Esophagus squamous epithelium (tissue), 5 donors: ENCODE data around the gene SERPINA4. TPM values are rescaled to one million over a fixed set of nuclear protein-coding genes. Genes with fewer than 3 reads are reported as not detected.

Source experiments
- DNase-seq: peaks from one replicate; lab custom pipeline; 2025; lab: John Stamatoyannopoulos, UW
- H3K27ac ChIP-seq, 4 donors: fragments of 200-600 bp; sonication (generic); one replicate each; pipeline ENCODE4 v1.5.1; 2016 to 2019; ENCODE audit warnings: mild to moderate bottlenecking in 1 of 4
- H3K27me3 ChIP-seq, 4 donors: fragments of 200-600 bp; sonication (generic); 1 replicate in 3 of 4; 2 replicates in 1 of 4; pipeline versions ENCODE4 v1.5.1 to v1.6.0; 2017 to 2021; ENCODE audit warnings: antibody characterized with exemption in 1 of 4
- H3K36me3 ChIP-seq, 3 donors: fragments of 200-600 bp; sonication (generic); one replicate each; pipeline ENCODE4 v1.5.1; 2016 to 2019
- H3K4me1 ChIP-seq, 3 donors: fragments of 200-600 bp; sonication (generic); one replicate each; pipeline ENCODE4 v1.5.1; 2017 to 2019
- H3K4me3 ChIP-seq, 4 donors: fragments of 200-600 bp; sonication (generic); 1 replicate in 3 of 4; 2 replicates in 1 of 4; pipeline ENCODE4 v1.5.1; 2016 to 2019; ENCODE audit warnings: mild to moderate bottlenecking in 2 of 4, moderate library complexity in 1 of 4
- H3K9me3 ChIP-seq, 3 donors: fragments of 200-600 bp; sonication (generic); one replicate each; pipeline ENCODE4 v1.5.1; 2016 to 2019
- POLR2A ChIP-seq, 4 donors: fragments of 450-650 bp; IDR thresholded peaks; one replicate each; pipeline ENCODE4 v1.6.1; 2017; ENCODE audit warnings: antibody characterized with exemption in 4 of 4, mild to moderate bottlenecking in 4 of 4, moderate library complexity in 3 of 4
- WGBS, 2 donors: methylation state at CpG; one replicate each; pipeline ENCODE4 v1.1.5; 2018; 5-methylcytosine and 5-hydroxymethylcytosine counted together
- intact Hi-C: fragments of 100-400 bp; cut with DNase I; formaldehyde crosslinking; loops from one replicate; pipeline ENCODE4 v1.15.0; 2022
- total RNA-seq, 4 donors: library from RNA; depleted of rRNA; stranded (reverse); fragments of >200 nt; gene quantifications; one replicate each; pipeline ENCODE4 v1.1.0, GENCODE V29; 2016
- TF ChIP-seq, protein P1 (sequence below), 6 experiments: fragments of 450-650 bp in 4 of 6; fragments of 200-600 bp in 2 of 6; sonication (generic) in 2 of 6; IDR thresholded peaks; one replicate each; pipeline ENCODE4 v1.5.1; 2016 to 2019; ENCODE audit warnings: antibody characterized with exemption in 6 of 6, mild to moderate bottlenecking in 4 of 6, moderate library complexity in 4 of 6
- donor health status: DM: yes; HTN: yes; CAD: no.

Gene SERPINA4
- total RNA-seq, 4 donors from 2014 or later, result not detected

GRCh38 chr14:94547151-94547680 lies 14.0 kb upstream of the SERPINA4 start:
- intact Hi-C loops, result loop anchor here (10.0 kb wide), 1 partner anchor 122 kb away; no protein-coding TSS in a partner anchor
- no peak for DNase-seq
- Histone ChIP-seq H3K27me3 (peaks cover 0 to 38% (median 0%) of the 10 kb centered on the region in 4 donors), H3K36me3 (no peaks in the 10 kb centered on the region), H3K4me1 (peaks cover 0 to 22% (median 14%) of the 10 kb centered on the region in 3 donors), H3K4me3 (no peak overlapping the region), H3K9me3 (peaks cover 0 to 9% (median 0%) of the 10 kb centered on the region in 3 donors), H3K27ac (no peak overlapping the region)
- TF ChIP-seq POLR2A (IDR thresholded peaks at IDR 0.05), result no peak
- TF ChIP-seq, protein P1, sequence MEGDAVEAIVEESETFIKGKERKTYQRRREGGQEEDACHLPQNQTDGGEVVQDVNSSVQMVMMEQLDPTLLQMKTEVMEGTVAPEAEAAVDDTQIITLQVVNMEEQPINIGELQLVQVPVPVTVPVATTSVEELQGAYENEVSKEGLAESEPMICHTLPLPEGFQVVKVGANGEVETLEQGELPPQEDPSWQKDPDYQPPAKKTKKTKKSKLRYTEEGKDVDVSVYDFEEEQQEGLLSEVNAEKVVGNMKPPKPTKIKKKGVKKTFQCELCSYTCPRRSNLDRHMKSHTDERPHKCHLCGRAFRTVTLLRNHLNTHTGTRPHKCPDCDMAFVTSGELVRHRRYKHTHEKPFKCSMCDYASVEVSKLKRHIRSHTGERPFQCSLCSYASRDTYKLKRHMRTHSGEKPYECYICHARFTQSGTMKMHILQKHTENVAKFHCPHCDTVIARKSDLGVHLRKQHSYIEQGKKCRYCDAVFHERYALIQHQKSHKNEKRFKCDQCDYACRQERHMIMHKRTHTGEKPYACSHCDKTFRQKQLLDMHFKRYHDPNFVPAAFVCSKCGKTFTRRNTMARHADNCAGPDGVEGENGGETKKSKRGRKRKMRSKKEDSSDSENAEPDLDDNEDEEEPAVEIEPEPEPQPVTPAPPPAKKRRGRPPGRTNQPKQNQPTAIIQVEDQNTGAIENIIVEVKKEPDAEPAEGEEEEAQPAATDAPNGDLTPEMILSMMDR (IDR thresholded peaks at IDR 0.05), result no peak
- WGBS, 2 donors, result 86 to 94% methylated on average over 6 of the region's 8 CpGs

GRCh38 chr14:94547726-94548125 lies 13.5 kb upstream of the SERPINA4 start:
- H3K36me3 ChIP-seq, result no peaks in the 10 kb centered on the region
- peaks cover 0 to 9% (median 0%) of the 10 kb centered on the region in 3 donors for H3K9me3 ChIP-seq
- peaks cover 0 to 17% (median 11%) of the 10 kb centered on the region in 3 donors for H3K4me1 ChIP-seq
- DNase-seq, result no peak
- no peak overlapping the region for H3K27ac ChIP-seq
- 50 to 66% methylated on average over 2 to 4 of the region's 4 CpGs for WGBS, 2 donors
- no peak overlapping the region for H3K4me3 ChIP-seq
- TF ChIP-seq POLR2A (IDR thresholded peaks at IDR 0.05), result no peak
- TF ChIP-seq, protein P1 (IDR thresholded peaks at IDR 0.05), result no peak
- intact Hi-C loops, result loop anchor here (10.0 kb wide), 1 partner anchor 123 kb away; no protein-coding TSS in a partner anchor
- H3K27me3 ChIP-seq, result peaks cover 0 to 33% (median 0%) of the 10 kb centered on the region in 4 donors

- Histone ChIP-seq H3K27ac (no peak overlapping the region), H3K4me1 (peaks cover 0 to 10% (median 7%) of the 10 kb centered on the region in 3 donors), H3K4me3 (no peak overlapping the region), H3K36me3 (no peaks in the 10 kb centered on the region), H3K9me3 (peaks cover 0 to 9% (median 0%) of the 10 kb centered on the region in 3 donors), H3K27me3 (peaks cover 0 to 32% (median 0%) of the 10 kb centered on the region in 4 donors)
- no peak for DNase-seq
- WGBS, 2 donors, result 79 to 83% methylated on average over 14 of the region's 14 CpGs
- TF ChIP-seq, protein P1 (IDR thresholded peaks at IDR 0.05), result no peak
- TF ChIP-seq POLR2A (IDR thresholded peaks at IDR 0.05), result no peak
- intact Hi-C loops, result loop anchor here (10.0 kb wide), 1 partner anchor 124 kb away; no protein-coding TSS in a partner anchor
Measured at GRCh38 chr14:94548131-94548998, 12.9 kb upstream of the SERPINA4 start.

GRCh38 chr14:94548999-94549985 lies 11.9 kb upstream of the SERPINA4 start:
- no peak for TF ChIP-seq POLR2A (IDR thresholded peaks at IDR 0.05)
- TF ChIP-seq, protein P1 (IDR thresholded peaks at IDR 0.05), result peak; percentile 69 to 96 (median 84)
- WGBS, 2 donors, result 21 to 37% methylated on average over 13 to 18 of the region's 24 CpGs
- no peak overlapping the region for H3K27ac ChIP-seq
- peaks cover 0 to 1% (median 0%) of the 10 kb centered on the region in 3 donors for H3K4me1 ChIP-seq
- no peak for DNase-seq
- H3K9me3 ChIP-seq, result peaks cover 0 to 11% (median 0%) of the 10 kb centered on the region in 3 donors
- peaks cover 0 to 32% (median 0%) of the 10 kb centered on the region in 4 donors for H3K27me3 ChIP-seq
- no peaks in the 10 kb centered on the region for H3K36me3 ChIP-seq
- intact Hi-C loops, result loop anchor here (10.0 kb wide), 1 partner anchor 124 kb away; no protein-coding TSS in a partner anchor
- H3K4me3 ChIP-seq, result no peak overlapping the region
